Measurements from ENCODE around the gene PPP4R3A.

Gene PPP4R3A

DNA sequence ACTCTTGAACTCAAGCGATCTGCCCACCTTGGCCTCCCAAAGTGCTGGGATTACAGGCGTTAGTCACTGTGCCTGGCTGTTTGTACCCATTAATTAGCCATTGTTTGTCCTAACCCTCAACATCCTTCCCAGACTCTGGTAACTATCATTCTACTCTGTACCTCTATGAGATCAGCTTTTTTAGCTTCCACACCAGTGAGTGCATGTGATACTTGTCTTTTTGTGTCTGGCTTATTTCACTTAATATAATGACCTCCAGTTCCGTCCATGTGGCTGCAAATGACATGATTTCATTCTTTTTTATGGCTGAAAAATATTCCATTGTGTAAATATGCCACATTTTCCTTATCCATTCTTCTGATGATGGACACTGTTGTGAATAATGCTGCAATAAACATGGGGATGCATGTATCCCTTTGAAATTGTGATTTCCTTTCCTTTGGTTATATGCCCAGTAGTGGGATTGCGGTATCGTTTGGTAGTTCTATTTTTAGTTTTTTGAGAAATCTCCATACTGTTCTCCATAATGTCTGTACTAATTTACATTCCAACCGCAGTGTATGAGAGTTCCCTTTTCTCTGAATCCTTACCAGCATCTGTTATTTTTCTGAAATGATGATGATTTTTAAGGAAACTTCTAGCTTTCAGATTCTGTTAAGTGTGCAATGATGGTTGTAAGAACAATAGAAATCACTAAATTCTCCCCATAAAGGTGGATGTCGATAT, 6.7 kb upstream of the PPP4R3A start:
- DNase-seq (ENCODE audit: low read depth): no peak
- TF ChIP-seq, protein P1, sequence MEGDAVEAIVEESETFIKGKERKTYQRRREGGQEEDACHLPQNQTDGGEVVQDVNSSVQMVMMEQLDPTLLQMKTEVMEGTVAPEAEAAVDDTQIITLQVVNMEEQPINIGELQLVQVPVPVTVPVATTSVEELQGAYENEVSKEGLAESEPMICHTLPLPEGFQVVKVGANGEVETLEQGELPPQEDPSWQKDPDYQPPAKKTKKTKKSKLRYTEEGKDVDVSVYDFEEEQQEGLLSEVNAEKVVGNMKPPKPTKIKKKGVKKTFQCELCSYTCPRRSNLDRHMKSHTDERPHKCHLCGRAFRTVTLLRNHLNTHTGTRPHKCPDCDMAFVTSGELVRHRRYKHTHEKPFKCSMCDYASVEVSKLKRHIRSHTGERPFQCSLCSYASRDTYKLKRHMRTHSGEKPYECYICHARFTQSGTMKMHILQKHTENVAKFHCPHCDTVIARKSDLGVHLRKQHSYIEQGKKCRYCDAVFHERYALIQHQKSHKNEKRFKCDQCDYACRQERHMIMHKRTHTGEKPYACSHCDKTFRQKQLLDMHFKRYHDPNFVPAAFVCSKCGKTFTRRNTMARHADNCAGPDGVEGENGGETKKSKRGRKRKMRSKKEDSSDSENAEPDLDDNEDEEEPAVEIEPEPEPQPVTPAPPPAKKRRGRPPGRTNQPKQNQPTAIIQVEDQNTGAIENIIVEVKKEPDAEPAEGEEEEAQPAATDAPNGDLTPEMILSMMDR (conservative IDR thresholded peaks at IDR 0.05; ENCODE audit: low read length): no peak
- H3K4me3 ChIP-seq (ENCODE audit: low read length): no peak overlapping the region

DNA sequence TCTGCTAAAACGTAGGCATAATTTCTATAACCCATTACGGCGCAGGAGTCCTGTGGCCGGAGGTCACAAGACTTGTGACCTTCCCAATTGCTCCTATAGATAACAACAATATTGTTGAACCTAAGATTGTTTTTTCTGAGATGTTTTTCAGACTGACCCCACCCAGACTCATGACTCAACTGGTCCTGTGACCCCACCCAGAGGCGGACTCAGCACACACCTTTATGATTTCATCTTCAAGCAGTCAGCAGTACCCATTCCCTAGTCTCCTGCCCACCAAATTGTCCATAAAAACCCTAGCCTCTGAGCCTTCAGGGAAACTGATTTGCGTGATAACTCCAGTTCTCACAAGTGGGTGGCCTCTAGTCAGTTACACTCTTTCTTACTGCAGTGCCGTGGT, 5.9 kb upstream of the PPP4R3A start:
- DNase-seq (ENCODE audit: low read depth): no peak
- TF ChIP-seq, protein P1 (conservative IDR thresholded peaks at IDR 0.05; ENCODE audit: low read length): no peak
- H3K4me3 ChIP-seq (ENCODE audit: low read length): no peak overlapping the region

DNA sequence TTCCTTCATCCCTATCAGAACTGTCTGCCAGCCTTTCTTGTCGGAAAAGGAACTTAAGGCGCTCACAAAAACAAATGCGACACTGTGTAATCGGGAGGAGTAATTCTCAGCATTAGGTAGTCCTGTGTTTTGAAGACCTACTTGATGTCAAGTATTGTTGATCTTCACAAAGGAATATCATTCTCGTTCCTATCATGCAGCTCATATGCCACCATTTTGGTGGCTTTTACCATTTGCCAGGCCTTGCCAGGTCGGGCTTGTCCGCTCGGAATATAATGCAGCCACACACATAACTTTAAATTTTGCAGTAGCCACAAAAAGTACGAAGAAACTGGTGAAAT, 903 bp upstream of the PPP4R3A start:
- TF ChIP-seq, protein P1 (conservative IDR thresholded peaks at IDR 0.05; ENCODE audit: low read length): no peak
- no peak for DNase-seq (ENCODE audit: low read depth)

DNA sequence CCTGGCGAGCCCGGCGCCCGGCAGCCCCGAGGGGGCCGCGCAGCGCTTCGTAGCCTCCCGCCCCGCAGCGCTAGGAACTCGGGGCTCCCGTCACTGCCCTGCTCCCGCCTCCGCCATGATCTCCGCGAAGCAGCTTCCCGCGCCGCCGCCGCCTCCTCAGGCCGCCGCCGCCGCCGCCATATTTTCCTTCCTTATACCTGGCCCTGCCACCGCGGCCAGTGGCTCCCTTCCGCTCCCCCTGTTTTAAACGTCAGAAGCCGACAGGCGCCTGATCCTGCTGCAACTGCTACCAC, 286 bp downstream of the PPP4R3A start:
- TF ChIP-seq, protein P1 (conservative IDR thresholded peaks at IDR 0.05; ENCODE audit: low read length): no peak
- peak overlapping the region; percentile 74 for H3K4me3 ChIP-seq (ENCODE audit: low read length)
- no peak for DNase-seq (ENCODE audit: low read depth)

More for the DNA sequence above, 903 bp upstream of the PPP4R3A start:
- H3K4me3 ChIP-seq (ENCODE audit: low read length): peak overlapping the region; percentile 74

DNA sequence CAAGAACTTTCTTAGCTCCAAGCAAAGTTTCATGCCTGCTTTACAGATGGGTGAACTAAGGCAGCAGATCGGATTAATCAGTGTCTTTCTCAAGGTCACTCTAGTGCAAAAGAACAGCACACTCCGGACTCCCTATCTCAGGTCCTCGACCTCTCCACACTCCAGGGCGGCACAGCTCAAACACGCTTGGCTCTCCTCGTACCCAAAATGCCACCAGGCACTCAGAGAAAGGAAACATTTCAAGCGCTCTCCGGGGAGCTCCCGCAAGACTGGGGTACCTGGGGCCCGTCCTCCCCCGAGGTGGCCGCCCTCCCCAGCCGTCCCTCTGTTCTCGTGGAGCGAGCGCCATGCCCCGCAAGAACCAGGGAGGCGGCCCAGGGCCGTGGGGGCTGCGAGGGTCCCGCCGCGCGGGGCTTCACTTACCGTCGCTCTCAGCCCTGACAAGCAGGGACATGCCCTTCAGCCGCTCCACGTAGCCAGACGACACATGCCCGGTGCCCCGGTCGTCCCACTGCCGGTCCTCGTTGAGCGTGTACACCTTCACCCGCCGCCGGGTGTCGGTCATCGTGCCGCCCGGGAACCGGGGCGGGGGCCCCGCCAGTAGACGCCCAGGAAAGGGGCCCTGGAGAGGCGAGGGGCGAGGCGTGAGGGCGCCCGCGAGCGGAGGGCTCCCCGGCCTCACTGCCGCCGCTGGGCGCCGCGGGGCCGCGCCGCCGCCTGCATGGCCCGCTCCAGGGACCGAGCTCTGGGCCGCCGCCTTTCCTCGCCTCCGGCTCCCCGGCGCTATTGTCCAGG, 830 bp downstream of the PPP4R3A start:
- peak; percentile 16 for DNase-seq (ENCODE audit: low read depth)
- TF ChIP-seq, protein P1 (conservative IDR thresholded peaks at IDR 0.05; ENCODE audit: low read length): no peak
- H3K4me3 ChIP-seq (ENCODE audit: low read length): peak overlapping the region; percentile 74

DNA sequence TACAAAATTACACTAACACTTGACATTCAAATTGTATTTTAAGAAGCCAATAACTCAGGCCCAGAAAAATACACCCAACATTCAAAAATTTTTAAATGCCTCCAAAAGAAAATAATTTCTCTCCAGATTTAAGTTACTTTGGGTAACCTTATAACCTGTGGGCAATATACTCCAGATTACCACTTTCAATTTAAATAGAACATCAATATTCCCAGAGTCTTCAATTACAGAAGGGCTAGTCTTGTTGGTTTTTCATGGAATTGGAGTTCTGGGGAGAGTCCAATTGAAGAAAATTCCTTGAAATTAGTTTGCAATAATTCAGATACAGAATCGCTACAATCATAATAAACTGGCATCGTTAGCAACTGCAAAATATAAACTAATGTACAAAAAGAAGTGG, 2.0 kb downstream of the PPP4R3A start:
- TF ChIP-seq, protein P1 (conservative IDR thresholded peaks at IDR 0.05; ENCODE audit: low read length): no peak
- H3K4me3 ChIP-seq (ENCODE audit: low read length): peak overlapping the region; percentile 74
- DNase-seq (ENCODE audit: low read depth): no peak

DNA sequence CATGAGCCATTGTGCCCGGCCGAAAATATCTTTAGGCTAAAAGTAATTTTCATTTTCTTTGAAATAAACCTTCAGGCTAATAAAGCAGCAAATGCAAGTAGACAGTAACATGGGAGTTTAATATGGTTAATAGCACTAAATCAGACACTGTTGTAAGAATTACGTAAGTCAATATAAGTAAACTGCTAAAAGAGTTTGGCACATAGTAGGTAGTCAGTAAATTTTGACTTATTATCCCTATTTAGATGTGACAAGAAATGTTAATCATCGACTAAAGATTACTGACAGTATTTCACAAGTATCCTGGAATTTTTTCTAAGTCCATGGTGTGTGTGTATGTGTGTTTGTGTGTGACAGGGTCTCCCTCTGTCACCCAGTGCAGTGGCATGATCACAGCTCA, 3.9 kb downstream of the PPP4R3A start:
- TF ChIP-seq, protein P1 (conservative IDR thresholded peaks at IDR 0.05; ENCODE audit: low read length): no peak
- H3K4me3 ChIP-seq (ENCODE audit: low read length): no peak overlapping the region
- DNase-seq (ENCODE audit: low read depth): no peak
